UCSD-AML1 (cell line): ENCODE results near the gene CERT1.
"Not testable (repeated sequence)": the region's sequence is repeated elsewhere in the genome, so short reads cannot be mapped to it uniquely, and the experiment has no call there.

Experiments
- DNase-seq: peaks from one replicate; lab custom pipeline; 2025; ENCODE audit not compliant: unreplicated experiment; lab: John Stamatoyannopoulos, UW

The CERT1 gene, protein sequence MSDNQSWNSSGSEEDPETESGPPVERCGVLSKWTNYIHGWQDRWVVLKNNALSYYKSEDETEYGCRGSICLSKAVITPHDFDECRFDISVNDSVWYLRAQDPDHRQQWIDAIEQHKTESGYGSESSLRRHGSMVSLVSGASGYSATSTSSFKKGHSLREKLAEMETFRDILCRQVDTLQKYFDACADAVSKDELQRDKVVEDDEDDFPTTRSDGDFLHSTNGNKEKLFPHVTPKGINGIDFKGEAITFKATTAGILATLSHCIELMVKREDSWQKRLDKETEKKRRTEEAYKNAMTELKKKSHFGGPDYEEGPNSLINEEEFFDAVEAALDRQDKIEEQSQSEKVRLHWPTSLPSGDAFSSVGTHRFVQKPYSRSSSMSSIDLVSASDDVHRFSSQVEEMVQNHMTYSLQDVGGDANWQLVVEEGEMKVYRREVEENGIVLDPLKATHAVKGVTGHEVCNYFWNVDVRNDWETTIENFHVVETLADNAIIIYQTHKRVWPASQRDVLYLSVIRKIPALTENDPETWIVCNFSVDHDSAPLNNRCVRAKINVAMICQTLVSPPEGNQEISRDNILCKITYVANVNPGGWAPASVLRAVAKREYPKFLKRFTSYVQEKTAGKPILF

GRCh38 chr5:75511435-75512382 lies at the start of gene CERT1, which contains the start of gene POLK:
Gene CERT1 (minus strand): TSS chr5:75511629. CDS start chr5:75511207, 422 bp downstream.
Gene POLK (plus strand): TSS chr5:75511891.
- peak; percentile 97 for DNase-seq

DNA sequence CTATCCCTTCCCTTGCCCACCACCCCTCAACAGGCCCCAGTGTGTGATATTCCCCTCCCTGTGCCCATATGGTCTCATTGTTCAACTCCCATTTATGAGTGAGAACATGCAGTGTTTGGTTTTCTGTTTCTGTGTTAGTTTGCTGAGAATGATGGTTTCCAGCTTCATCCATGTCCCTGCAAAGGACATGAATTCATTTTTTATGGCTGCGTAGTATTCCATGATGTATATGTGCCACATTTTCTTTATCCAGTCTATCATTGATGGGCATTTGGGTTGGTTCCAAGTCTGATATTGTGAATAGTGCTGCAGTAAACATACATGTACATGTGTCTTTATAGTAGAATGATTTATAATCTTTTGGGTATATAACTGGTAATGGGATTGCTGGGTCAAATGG lies 49.2 kb upstream of the CERT1 start:
- not testable (repeated sequence) for DNase-seq

GRCh38 chr5:75558981-75559632 lies 47.7 kb upstream of the CERT1 start:
- DNase-seq: no peak

- DNase-seq: no peak
Measured at GRCh38 chr5:75558221-75558620, 46.8 kb upstream of the CERT1 start.

GRCh38 chr5:75553358-75553757 lies 41.9 kb upstream of the CERT1 start:
- no peak for DNase-seq

DNA sequence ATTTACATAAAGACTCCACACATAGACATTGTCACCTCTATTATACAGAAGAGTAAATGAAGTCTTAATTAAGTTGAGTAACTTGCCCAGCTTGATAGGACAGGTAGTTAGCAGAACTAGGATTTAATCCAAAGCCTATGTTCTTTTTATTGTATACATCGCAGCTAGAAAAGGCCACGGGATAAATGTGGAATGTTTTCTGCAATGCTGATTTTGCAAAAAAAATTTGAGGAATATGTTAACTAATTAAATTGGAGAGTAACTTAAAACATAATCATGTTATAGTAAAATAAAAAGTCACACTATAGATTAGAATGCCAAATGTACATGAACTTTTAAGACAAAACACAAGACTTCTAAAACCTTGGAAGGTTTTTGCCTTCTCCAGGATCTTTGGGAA lies 41.3 kb upstream of the CERT1 start:
- no peak for DNase-seq

DNA sequence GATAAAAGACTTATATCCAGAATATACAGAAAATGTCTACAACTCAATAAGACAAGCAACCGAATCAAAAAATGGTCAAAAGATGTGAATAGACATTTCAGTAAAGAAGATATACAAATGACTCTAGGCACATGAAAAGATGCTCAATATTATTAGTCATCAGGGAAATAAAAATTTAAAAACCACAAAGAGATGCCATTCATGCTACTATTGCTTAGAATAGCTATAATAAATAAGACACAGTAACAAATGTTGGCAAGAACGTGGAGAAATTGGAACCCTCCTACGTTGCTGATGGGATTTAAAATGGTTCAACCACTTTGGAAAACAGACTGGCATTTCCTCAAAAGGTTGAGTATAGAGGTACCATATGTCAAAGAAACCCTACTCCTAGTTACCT lies 40.0 kb upstream of the CERT1 start:
- DNase-seq: no peak

DNA sequence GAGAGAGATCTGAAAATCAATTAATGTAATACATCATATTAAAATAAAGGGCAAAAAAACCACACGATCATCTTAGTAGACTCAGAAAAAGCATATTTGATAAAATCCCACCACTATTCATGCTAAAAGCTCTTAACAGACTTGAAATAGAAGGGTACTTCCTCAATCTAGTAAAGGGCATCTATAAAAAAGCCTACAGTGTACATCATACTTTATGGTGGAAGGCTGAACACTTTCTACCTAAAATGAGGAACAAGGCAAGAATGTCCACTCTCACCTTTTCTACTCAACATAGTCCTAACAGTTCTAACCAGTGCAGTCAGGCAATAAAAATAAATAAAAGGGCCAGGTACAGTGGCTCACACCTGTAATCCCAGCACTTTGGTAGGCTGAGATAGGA lies 39.2 kb upstream of the CERT1 start:
- no peak for DNase-seq

DNA sequence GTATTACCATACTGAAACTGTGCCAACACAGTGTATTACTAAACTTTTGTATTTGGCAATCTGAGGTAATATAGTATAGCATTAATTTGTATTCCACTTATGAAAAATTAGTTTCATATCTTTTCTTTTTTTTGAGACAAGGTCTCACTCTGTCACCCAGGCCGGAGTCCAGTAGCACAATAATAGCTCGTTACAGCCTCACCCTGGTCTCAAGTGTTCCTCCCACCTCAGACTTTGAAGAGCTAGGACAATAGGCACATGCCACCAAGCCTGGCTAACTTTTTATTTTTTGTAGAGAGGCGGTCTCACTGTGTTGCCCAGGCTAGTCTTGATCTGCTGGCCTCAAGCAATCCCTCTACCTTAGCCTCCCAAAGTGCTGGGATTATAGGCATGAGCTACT lies 36.4 kb upstream of the CERT1 start:
- no peak for DNase-seq

- no peak for DNase-seq
Measured at GRCh38 chr5:75546830-75547229, 35.4 kb upstream of the CERT1 start.

- DNase-seq: no peak
Measured at GRCh38 chr5:75545131-75545530, 33.7 kb upstream of the CERT1 start.

DNA sequence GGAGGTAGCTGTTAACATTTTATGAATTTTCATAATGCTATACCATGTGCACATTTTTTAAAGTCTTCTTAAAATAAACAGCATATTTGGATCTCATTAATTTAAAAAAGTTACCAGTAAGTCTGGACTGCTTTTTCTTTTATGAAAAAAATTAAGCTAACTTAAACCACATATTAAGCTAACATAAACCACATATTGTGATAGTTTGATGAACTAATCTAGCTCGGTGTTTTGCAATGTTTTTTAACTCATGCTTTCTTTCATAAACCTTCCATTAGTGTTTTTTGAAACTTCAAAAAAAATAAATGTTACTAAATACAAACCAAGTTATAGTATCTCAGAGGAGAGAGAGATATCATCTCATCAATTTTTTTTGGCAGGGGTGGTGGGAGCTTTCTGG lies 26.8 kb upstream of the CERT1 start:
- no peak for DNase-seq

DNA sequence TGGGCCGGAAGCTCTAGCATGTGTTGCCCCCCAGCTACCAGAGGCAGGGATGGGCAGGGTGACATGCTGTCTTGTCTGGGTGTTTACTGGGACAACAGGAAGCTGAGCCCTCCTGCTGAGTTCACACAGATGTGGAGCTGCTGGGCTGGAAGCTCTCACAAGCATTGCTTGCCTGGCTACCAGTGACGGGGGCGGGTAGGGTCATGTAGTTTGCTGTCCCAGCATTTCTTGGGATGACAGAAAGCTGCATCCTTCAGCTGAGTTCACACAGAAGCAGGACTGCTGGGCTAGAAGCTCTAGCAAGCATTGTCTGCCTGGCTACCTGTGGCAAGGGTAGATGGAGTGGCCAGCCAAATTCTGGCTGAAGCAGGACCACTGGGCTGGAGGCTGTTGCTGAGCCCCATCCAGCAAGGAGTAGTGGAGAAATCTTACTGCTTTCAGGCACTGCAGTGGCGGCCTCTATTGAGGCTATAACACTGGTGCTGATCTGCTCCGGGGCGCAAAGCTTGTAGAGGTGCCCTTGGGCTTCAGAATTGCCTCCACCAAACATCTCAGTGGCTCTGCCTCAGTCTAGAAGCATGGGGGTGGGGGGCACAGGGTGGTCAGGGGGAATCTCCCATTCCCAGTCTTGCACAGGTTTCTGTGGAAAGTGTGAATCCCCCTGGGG lies 25.4 kb upstream of the CERT1 start:
- DNase-seq: no peak

DNA sequence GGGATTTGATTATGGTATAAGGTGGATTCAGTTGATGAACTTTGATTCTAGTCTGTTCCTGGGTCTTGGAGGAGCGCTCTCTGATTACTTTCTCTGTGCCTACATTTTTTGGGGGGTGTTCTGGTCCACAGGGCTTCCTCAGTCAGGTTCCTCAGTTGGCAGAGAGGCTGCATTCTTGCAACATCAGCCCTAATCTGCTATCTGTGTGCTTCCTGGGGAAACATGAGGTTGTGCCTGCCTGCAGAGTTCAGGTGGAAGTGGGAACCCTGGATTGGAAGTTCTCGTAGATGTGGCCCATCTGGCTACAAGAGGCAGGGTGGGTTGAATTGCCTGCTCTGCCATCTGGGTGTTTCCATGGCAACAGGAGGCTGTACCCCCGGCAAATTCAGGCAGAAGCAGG lies 24.7 kb upstream of the CERT1 start:
- DNase-seq: no peak

DNA sequence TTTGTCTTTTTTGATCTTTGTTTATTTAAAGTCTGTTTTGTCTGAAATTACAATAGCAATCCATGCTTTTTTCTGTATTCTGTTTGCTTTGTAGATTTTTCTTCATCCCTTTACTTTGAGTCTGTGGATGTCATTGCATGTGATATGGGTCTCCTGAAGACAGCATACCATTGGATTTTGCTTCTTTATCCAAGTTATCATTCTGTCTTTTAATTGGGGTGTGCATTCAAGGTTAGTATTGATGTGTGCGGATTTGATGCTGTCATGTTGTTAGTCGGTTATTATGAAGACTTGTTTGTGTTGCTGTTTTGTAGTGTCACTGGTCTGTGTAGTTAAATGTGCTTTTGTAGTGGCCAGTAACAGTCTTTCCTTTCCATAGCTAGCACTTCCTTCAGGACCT lies 23.3 kb upstream of the CERT1 start:
- DNase-seq: no peak

DNA sequence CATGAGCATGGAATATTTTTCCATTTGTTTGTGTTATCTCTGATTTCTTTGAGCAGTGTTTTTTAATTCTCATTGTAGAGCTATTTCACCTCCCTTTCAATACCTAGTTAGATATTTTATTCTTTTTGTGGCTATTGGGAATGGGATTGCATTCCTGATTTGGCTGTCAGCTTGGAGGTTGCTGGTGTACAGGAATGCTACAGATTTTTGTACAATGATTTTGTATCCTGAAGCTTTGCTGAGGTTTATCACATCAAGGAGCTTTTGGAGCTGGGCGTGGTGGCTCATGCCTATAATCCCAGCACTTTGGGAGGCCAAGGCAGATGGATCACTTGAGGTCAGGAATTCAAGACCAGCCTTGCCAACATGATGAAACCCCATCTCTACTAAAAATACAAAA lies 22.3 kb upstream of the CERT1 start:
- not testable (repeated sequence) for DNase-seq

- DNase-seq: no peak
Measured at GRCh38 chr5:75532190-75532589, 20.8 kb upstream of the CERT1 start.

DNA sequence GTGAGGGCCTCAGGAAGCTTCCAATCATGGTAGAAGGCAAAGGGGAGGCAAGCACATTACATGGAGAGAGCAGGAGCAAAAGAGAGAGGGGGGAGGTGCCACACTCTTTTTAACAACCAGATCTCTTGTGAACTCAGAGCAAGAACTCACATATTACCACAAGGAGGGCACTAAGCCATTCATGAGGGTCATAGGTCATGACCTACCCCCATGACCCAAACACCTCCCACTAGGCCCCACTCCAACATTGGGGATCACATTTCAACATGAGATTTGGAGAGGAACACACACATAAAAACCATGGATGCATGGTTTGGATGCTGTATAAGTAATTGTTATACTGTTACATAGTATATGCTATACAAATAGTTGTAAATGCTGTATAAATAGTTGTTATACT lies 17.8 kb upstream of the CERT1 start:
- no peak for DNase-seq

GRCh38 chr5:75526070-75526469 lies 14.6 kb upstream of the CERT1 start:
- DNase-seq: no peak

DNA sequence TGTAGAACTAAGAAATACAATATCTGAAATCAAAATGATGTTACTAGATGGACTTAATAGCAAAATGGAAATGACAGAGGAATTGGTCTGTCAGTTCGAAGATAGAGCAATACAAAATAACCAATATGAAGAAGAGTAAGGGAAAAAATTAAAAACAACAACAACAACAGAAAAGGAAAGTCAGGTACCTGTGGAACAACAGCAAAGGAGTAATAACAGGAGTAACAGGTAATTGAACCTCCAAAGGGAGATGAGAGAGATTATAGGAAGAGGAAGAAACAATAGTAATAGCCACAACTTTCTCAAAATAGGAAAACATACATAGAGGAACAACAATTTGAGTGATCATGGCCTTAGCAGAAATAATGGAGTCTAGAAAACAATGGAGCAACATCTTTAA lies 13.9 kb upstream of the CERT1 start:
- no peak for DNase-seq
